Calu3 (cell line): ENCODE data around the gene ZNF554. TPM values are rescaled to one million over a fixed set of nuclear protein-coding genes. Genes with fewer than 3 reads are reported as not detected.

Experiments used
- BruUV-seq: library from RNA; stranded (reverse); fragments of 400-500 nt; replicated peaks from 2 replicates; lab custom pipeline; 2021; lab: Mats Ljungman, UMichigan
- CTCF ChIA-PET: fragments of 300-600 bp; sonication (Branson Sonifier 250); formaldehyde crosslinking; loops from one replicate; lab custom pipeline; 2022; ENCODE audit warnings: antibody characterized with exemption; lab: Charles Lee
- DNase-seq: peaks from one replicate; pipeline ENCODE4 v3.0.0; 2022
- H3K27ac Mint-ChIP-seq: one replicate; pipeline ENCODE4 v1.8.0; 2022; ENCODE audit warnings: mixed read lengths; ENCODE audit not compliant: unreplicated experiment
- H3K27me3 Mint-ChIP-seq: one replicate; pipeline ENCODE4 v1.8.0; 2022; ENCODE audit warnings: mixed read lengths; ENCODE audit not compliant: unreplicated experiment
- H3K36me3 Mint-ChIP-seq: one replicate; pipeline ENCODE4 v1.8.0; 2022; ENCODE audit warnings: mild to moderate bottlenecking, moderate library complexity, mixed read lengths; ENCODE audit not compliant: insufficient read depth, unreplicated experiment
- H3K4me1 Mint-ChIP-seq: one replicate; pipeline ENCODE4 v1.8.0; 2022; ENCODE audit warnings: mild to moderate bottlenecking, low read depth, mixed read lengths; ENCODE audit not compliant: unreplicated experiment
- H3K4me3 Mint-ChIP-seq: one replicate; pipeline ENCODE4 v1.8.0; 2022; ENCODE audit warnings: mild to moderate bottlenecking, low read depth, moderate library complexity, mixed read lengths; ENCODE audit not compliant: unreplicated experiment
- H3K9me3 Mint-ChIP-seq: one replicate; pipeline ENCODE4 v1.8.0; 2022; ENCODE audit warnings: low read depth, mixed read lengths; ENCODE audit not compliant: unreplicated experiment
- intact Hi-C: fragments of 100-400 bp; cut with micrococcal nuclease; formaldehyde crosslinking; loops from one replicate; pipeline ENCODE4 v1.10.0; 2022; ENCODE audit not compliant: unreplicated experiment
- total RNA-seq: library from RNA; stranded (reverse); gene quantifications from 2 replicates; pipeline ENCODE4 v1.2.3, GENCODE V29; 2022
- TF ChIP-seq, protein P1 (sequence below): fragments of 200-600 bp; IDR thresholded peaks from one replicate; pipeline ENCODE4 v1.8.0; 2022; ENCODE audit warnings: antibody characterized with exemption; ENCODE audit not compliant: unreplicated experiment

Gene ZNF554
- total RNA-seq, 1 experiment from 2014 or later, result 4.9 TPM

GRCh38 chr19:2841855-2842574, 22.3 kb downstream of the ZNF554 start:
- no TSS peak for BruUV-seq
- intact Hi-C loops, result no loop called here
- Mint-ChIP-seq H3K27me3 (no peaks in the 10 kb centered on the region), H3K36me3 (peaks cover 31% of the 10 kb centered on the region), H3K4me1 (peaks cover 9% of the 10 kb centered on the region), H3K27ac (peak overlapping the region; percentile 34), H3K9me3 (peaks cover 2% of the 10 kb centered on the region), H3K4me3 (peak overlapping the region; percentile 83)
- TF ChIP-seq, protein P1, sequence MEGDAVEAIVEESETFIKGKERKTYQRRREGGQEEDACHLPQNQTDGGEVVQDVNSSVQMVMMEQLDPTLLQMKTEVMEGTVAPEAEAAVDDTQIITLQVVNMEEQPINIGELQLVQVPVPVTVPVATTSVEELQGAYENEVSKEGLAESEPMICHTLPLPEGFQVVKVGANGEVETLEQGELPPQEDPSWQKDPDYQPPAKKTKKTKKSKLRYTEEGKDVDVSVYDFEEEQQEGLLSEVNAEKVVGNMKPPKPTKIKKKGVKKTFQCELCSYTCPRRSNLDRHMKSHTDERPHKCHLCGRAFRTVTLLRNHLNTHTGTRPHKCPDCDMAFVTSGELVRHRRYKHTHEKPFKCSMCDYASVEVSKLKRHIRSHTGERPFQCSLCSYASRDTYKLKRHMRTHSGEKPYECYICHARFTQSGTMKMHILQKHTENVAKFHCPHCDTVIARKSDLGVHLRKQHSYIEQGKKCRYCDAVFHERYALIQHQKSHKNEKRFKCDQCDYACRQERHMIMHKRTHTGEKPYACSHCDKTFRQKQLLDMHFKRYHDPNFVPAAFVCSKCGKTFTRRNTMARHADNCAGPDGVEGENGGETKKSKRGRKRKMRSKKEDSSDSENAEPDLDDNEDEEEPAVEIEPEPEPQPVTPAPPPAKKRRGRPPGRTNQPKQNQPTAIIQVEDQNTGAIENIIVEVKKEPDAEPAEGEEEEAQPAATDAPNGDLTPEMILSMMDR, result no peak
- CTCF ChIA-PET, result interaction anchor here (0.9 to 1.6 kb wide), 2 partner anchors 59 to 108 kb away, joined by 3 to 4 read pairs; partner anchors contain the start of gene ZNF57
- DNase-seq, result no peak

- H3K27me3 Mint-ChIP-seq, result no peaks in the 10 kb centered on the region
- peaks cover 4% of the 10 kb centered on the region for H3K9me3 Mint-ChIP-seq
Measured at GRCh38 chr19:2845107-2845506, 25.4 kb downstream of the ZNF554 start.

DNA sequence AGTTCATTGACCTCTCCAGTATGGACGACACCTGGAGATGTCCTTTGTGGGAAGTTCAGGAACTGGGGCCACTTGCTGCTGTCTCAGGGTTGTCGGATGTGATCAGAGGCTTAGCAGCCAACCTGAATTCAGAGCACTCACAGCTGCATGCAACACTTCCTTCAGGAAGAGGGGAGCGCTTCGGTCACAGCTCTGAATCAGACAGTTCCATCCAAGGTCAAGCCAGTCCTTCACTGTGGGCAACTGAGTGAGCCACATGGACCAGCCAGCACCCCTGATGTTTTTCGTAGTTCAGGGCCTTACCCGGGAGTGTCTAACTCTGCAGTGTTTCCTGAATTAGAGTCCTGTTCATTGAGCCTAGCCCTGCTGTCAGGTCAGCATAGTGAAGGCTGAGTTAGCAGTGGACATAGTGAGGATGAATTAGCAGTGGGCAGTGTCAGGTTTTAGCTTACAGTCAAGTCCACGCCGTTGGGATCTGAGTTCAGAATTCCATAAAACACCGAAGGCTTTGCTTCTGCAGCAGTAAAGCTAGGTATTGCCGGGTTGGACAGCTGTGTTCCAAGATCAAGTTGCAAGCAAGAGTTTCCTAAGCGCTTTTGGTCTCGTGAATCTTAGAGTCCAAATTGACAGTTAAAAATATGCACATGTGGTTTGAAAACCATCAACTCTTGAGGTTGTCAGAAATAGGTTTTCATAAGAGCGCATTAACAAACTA, 26.7 kb downstream of the ZNF554 start:
- H3K4me1 Mint-ChIP-seq, result peaks cover 9% of the 10 kb centered on the region
- CTCF ChIA-PET, result no interaction called here
- peaks cover 27% of the 10 kb centered on the region for H3K36me3 Mint-ChIP-seq
- TF ChIP-seq, protein P1, result no peak
- peaks cover 8% of the 10 kb centered on the region for H3K9me3 Mint-ChIP-seq
- H3K4me3 Mint-ChIP-seq, result no peak overlapping the region
- DNase-seq, result no peak
- H3K27me3 Mint-ChIP-seq, result no peaks in the 10 kb centered on the region
- no TSS peak for BruUV-seq
- intact Hi-C loops, result no loop called here
- H3K27ac Mint-ChIP-seq, result no peak overlapping the region

More at GRCh38 chr19:2845107-2845506, 25.4 kb downstream of the ZNF554 start:
- Mint-ChIP-seq H3K4me3 (no peak overlapping the region), H3K36me3 (peaks cover 33% of the 10 kb centered on the region), H3K4me1 (peaks cover 9% of the 10 kb centered on the region), H3K27ac (no peak overlapping the region)
- intact Hi-C loops, result no loop called here
- BruUV-seq, result no TSS peak
- DNase-seq, result no peak
- CTCF ChIA-PET, result no interaction called here
- TF ChIP-seq, protein P1, result no peak

GRCh38 chr19:2847507-2847906, 27.8 kb downstream of the ZNF554 start:
- Mint-ChIP-seq H3K36me3 (peaks cover 28% of the 10 kb centered on the region), H3K9me3 (peaks cover 6% of the 10 kb centered on the region), H3K4me1 (peaks cover 3% of the 10 kb centered on the region), H3K27ac (no peak overlapping the region), H3K27me3 (no peaks in the 10 kb centered on the region), H3K4me3 (no peak overlapping the region)
- intact Hi-C loops, result no loop called here
- TF ChIP-seq, protein P1, result no peak
- CTCF ChIA-PET, result no interaction called here
- DNase-seq, result no peak
- no TSS peak for BruUV-seq
